ENCODE measurements around the gene SLC5A1.

GRCh38 chr22:32023251-32023827 lies 19.7 kb upstream of the SLC5A1 start:
- TF ChIP-seq POLR2A (IDR thresholded peaks at IDR 0.05) = no peak
- TF ChIP-seq CTCF (IDR thresholded peaks at IDR 0.05) = no peak
